Measurements from ENCODE around the gene PTPRM. TPM values are rescaled to one million over a fixed set of nuclear protein-coding genes. Genes with fewer than 3 reads are reported as not detected.

The PTPRM gene
- total and polyA plus RNA-seq, 2 of the 4 experiments (the other 2 are of a cell fraction): 28.3 to 51.2 TPM

DNA sequence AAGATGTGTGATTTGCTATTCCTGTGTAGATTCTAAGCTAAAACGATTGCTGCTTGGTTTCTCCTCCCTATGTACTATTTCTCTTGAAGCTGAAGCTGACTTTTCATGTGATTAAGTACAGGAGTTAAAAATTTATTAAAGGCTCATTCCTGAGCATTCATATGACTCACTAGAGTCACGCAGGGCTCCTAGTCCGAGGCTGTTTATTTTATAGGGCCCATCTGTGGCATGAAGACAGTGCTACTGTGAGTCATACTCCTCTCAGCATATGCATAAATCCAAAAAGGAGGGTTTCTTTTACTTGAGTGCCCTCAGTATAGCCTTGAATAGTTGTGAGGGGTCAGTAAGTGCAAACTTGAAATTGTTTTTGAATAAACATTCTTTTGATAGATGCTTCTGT is 378.8 kb downstream of the PTPRM start (continued):
- TF ChIP-seq MAZ (IDR thresholded peaks at IDR 0.05; ENCODE audit: borderline replicate concordance, low read depth, low read length): no peak

DNA sequence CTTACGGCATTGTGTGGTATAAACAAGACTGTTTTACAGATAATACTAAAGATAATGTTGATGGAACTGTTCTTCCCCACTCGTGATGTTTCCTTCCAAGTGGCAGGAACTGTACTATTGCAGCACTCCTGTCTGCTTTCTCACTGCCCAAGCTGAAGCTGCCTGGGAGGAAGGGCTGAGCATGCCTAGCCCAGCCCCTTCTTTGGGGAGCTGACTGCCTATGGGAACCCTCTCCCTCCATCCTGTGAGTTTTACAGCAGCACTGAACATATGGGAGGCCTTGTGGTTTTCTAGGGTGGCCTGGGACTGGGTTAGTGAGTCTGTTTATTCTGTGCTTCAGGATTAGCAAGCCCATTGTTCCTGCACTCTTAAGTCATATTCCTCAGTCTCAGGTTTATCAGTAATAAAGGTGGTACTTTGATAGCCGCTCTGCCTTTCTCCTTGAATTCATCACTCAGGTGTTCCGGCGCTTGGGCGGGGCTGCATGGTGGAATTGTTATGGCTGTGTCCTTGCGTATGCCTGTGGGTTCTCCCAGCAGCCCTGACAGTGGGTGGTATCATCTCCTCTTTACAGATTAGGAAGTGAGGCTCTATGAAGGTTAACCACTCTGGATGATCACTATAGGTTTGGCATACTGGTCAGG is 379.7 kb downstream of the PTPRM start:
- peaks cover 13% of the 10 kb centered on the region for H3K9me1 ChIP-seq (ENCODE audit: insufficient read depth, low read length)
- peak overlapping the region; percentile 64 for H4K91ac ChIP-seq (ENCODE audit: insufficient read depth, low read depth, low read length)
- no peaks in the 10 kb centered on the region for H3K36me3 ChIP-seq (ENCODE audit: control insufficient read depth, insufficient read depth, low read length)
- peak overlapping the region; percentile 88 for H4K5ac ChIP-seq (ENCODE audit: low read depth, low read length)
- peak overlapping the region; percentile 82 for H3K18ac ChIP-seq (ENCODE audit: low read depth, low read length)
- no peaks in the 10 kb centered on the region for H4K20me1 ChIP-seq (ENCODE audit: insufficient read depth, low read length)
- peak overlapping the region; percentile 45 for H3K4me3 ChIP-seq (ENCODE audit: insufficient read depth, low read depth, low read length)
- peak overlapping the region; percentile 72 for H3K9ac ChIP-seq (ENCODE audit: low read depth, low read length)
- WGBS, 2 experiments (ENCODE audit: extremely low coverage in 2 of 2, insufficient read length in 1 of 2): no CpG with 5 or more reads among the region's 7 CpGs
- CTCF ChIA-PET: interaction anchor here (0.9 kb wide), 1 partner anchor 380 kb away, joined by 3 read pairs; the partner anchor contains the start of gene PTPRM
- peak overlapping the region; percentile 83 for H2BK120ac ChIP-seq (ENCODE audit: low read depth, low read length)
- H3K27me3 ChIP-seq (ENCODE audit: control insufficient read depth, insufficient read depth, low read length): no peaks in the 10 kb centered on the region
- POLR2A ChIA-PET (ENCODE audit: unreplicated experiment): no interaction called here
- peak overlapping the region; percentile 87 for H3K4ac ChIP-seq (ENCODE audit: low read depth, low read length)
- H3K79me1 ChIP-seq (ENCODE audit: low read depth in 1 of 2, low read length in 2 of 2): peaks cover 0 to 15% of the 10 kb centered on the region in 2 experiments; a peak in 2 of 4 replicates
- H2AFZ ChIP-seq (replicated peaks; ENCODE audit: low read length, poor library complexity): peak overlapping the region; percentile 76
- peak overlapping the region; percentile 86 for H2BK5ac ChIP-seq (ENCODE audit: low read depth, low read length, poor library complexity, severe bottlenecking)
- dilution Hi-C loops (cut with HindIII; ENCODE audit: low sequenced_read_pairs, unreplicated experiment) (no loop called here), in situ Hi-C loops (cut with MboI; ENCODE audit: low sequenced_read_pairs) (no loop called here), intact Hi-C loops (cut with micrococcal nuclease) (loop anchor here (2.0 to 5.0 kb wide), 2 partner anchors 44 to 380 kb away; partner anchors contain the start of gene PTPRM)
- ATAC-seq (ENCODE audit: low read depth) (peak; percentile 79), DNase-seq (peak; percentile 89)
- H3K9me3 ChIP-seq (ENCODE audit: control insufficient read depth, insufficient read depth, low read length): no peaks in the 10 kb centered on the region
- peak overlapping the region; percentile 80 for H3K27ac ChIP-seq (ENCODE audit: insufficient read depth, low read length)
- H3K4me1 ChIP-seq (ENCODE audit: control insufficient read depth, insufficient read depth, low read length): peaks cover 10% of the 10 kb centered on the region
- peak overlapping the region; percentile 65 for H3K14ac ChIP-seq (replicated peaks; ENCODE audit: low read depth, low read length)
- H2BK15ac ChIP-seq (ENCODE audit: low read depth, low read length): peak overlapping the region; percentile 64; the same call in 2 of the 3 replicates
- TF ChIP-seq CEBPB (IDR thresholded peaks at IDR 0.05; ENCODE audit: low read depth, low read length): peak; percentile 69; the same call in 1 of the 2 replicates
- no peak for TF ChIP-seq RFX5 (IDR thresholded peaks at IDR 0.05; ENCODE audit: low read depth, low read length)
- TF ChIP-seq MAZ (IDR thresholded peaks at IDR 0.05; ENCODE audit: borderline replicate concordance, low read depth, low read length): peak; percentile 15; the same call in 1 of the 2 replicates
- TF ChIP-seq, protein P1, sequence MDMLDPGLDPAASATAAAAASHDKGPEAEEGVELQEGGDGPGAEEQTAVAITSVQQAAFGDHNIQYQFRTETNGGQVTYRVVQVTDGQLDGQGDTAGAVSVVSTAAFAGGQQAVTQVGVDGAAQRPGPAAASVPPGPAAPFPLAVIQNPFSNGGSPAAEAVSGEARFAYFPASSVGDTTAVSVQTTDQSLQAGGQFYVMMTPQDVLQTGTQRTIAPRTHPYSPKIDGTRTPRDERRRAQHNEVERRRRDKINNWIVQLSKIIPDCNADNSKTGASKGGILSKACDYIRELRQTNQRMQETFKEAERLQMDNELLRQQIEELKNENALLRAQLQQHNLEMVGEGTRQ (IDR thresholded peaks at IDR 0.05; ENCODE audit: low read depth, low read length): no peak
- TF ChIP-seq MXI1 (IDR thresholded peaks at IDR 0.05; ENCODE audit: borderline replicate concordance, low read depth, low read length): no peak
- no peak for TF ChIP-seq BHLHE40 (IDR thresholded peaks at IDR 0.05; ENCODE audit: low read depth, low read length)
- no peak for TF ChIP-seq CTCF (conservative IDR thresholded peaks at IDR 0.05; ENCODE audit: low read depth, low read length)
- no peak for TF ChIP-seq NFE2L2 (IDR thresholded peaks at IDR 0.05; ENCODE audit: low read depth, low read length)
- no peak for TF ChIP-seq MAFK (IDR thresholded peaks at IDR 0.05; ENCODE audit: low read depth, low read length)
- no peak for TF ChIP-seq ELK1 (IDR thresholded peaks at IDR 0.05; ENCODE audit: borderline replicate concordance, low read depth, low read length)
- BruUV-seq (replicated peaks): no TSS peak
- peak overlapping the region; percentile 35 for H2AK9ac ChIP-seq (replicated peaks; ENCODE audit: low read depth, low read length, poor library complexity)
- peak overlapping the region; percentile 71 for H2AK5ac ChIP-seq (ENCODE audit: low read depth, low read length)
- H2BK20ac ChIP-seq (ENCODE audit: low read depth, low read length): peak overlapping the region; percentile 92
- peak overlapping the region; percentile 12 to 86 for H4K8ac ChIP-seq (ENCODE audit: low read depth in 2 of 2, low read length in 2 of 2)
- peak overlapping the region; percentile 59 for H3K56ac ChIP-seq (ENCODE audit: extremely low read depth, insufficient read depth, low read length)
- peak overlapping the region; percentile 80 for H3K4me2 ChIP-seq (ENCODE audit: low read depth, low read length)
- H3K23ac ChIP-seq (ENCODE audit: low read depth, low read length): peak overlapping the region; percentile 5; the same call in 1 of the 2 replicates
